DND-41 (cell line): ENCODE results near the gene MANBA.

Source experiments
- ATAC-seq: fragments of 200-7000 bp; cut with Tn5 transposase; 3 replicates; pipeline ENCODE4 v1.9.1; 2021; ENCODE audit warnings: low read depth; ENCODE audit not compliant: insufficient read depth
- DNase-seq: peaks from one replicate; pipeline ENCODE4 v3.0.0-alpha.2; 2020
- H2AFZ ChIP-seq: 2 replicates; pipeline ENCODE4 v1.6.0; 2012; ENCODE audit warnings: low read depth, low read length
- H3K27ac ChIP-seq: 2 replicates; pipeline ENCODE4 v1.5.1; 2012; ENCODE audit warnings: low read length, inconsistent platforms
- H3K27me3 ChIP-seq: fragments of 200-600 bp; sonication (generic); 2 replicates; pipeline ENCODE4 v1.6.0; 2012; ENCODE audit warnings: low read length, mild to moderate bottlenecking, inconsistent platforms; ENCODE audit not compliant: insufficient read depth, poor library complexity
- H3K36me3 ChIP-seq: 2 replicates; pipeline ENCODE4 v1.5.1; 2012; ENCODE audit warnings: low read length, inconsistent platforms; ENCODE audit not compliant: insufficient read depth
- H3K4me1 ChIP-seq: 2 replicates; pipeline ENCODE4 v1.5.1; 2012; ENCODE audit warnings: mild to moderate bottlenecking, low read length; ENCODE audit not compliant: insufficient read depth
- H3K4me2 ChIP-seq: 2 replicates; pipeline ENCODE4 v1.6.0; 2012; ENCODE audit warnings: mild to moderate bottlenecking, moderate library complexity, low read length, inconsistent platforms; ENCODE audit not compliant: insufficient read depth
- H3K4me3 ChIP-seq, 2 experiments: fragments of 200-600 bp in 1 of 2; shearing (Covaris generic) in 1 of 2; 2 replicates each; pipeline ENCODE4 v1.5.1; 2012 to 2016; ENCODE audit warnings: inconsistent platforms in 2 of 2, low read length in 2 of 2, mild to moderate bottlenecking in 2 of 2, low read depth in 1 of 2, moderate library complexity in 1 of 2
- H3K79me2 ChIP-seq: 2 replicates; pipeline ENCODE4 v1.6.0; 2012; ENCODE audit warnings: low read length, inconsistent platforms; ENCODE audit not compliant: insufficient read depth
- H3K9ac ChIP-seq: 2 replicates; pipeline ENCODE4 v1.6.0; 2012; ENCODE audit warnings: low read depth, mild to moderate bottlenecking, inconsistent platforms, low read length, moderate library complexity
- H3K9me3 ChIP-seq: 2 replicates; pipeline ENCODE4 v1.5.1; 2012; ENCODE audit warnings: low read length, moderate library complexity, mild to moderate bottlenecking, inconsistent platforms; ENCODE audit not compliant: insufficient read depth, severe bottlenecking
- H4K20me1 ChIP-seq: 2 replicates; pipeline ENCODE4 v1.6.0; 2012; ENCODE audit warnings: low read length; ENCODE audit not compliant: insufficient read depth
- CTCF ChIP-seq: IDR thresholded peaks from 2 replicates; pipeline ENCODE4 v1.5.1; 2012; ENCODE audit warnings: borderline replicate concordance, low read length, moderate library complexity, mild to moderate bottlenecking; ENCODE audit not compliant: poor library complexity, severe bottlenecking; ENCODE audit errors: extremely low read depth
- EZH2 ChIP-seq: IDR thresholded peaks from 3 replicates; pipeline ENCODE4 v1.6.1; 2012; ENCODE audit warnings: borderline replicate concordance, low read depth, mild to moderate bottlenecking, moderate library complexity, low read length, inconsistent platforms; ENCODE audit not compliant: severe bottlenecking

MANBA gene

GRCh38 chr4:102778720-102779119 is 18.0 kb upstream of the MANBA start:
- DNase-seq: no peak
- no peak overlapping the region for H2AFZ ChIP-seq
- no peak for TF ChIP-seq EZH2
- no peak for TF ChIP-seq CTCF

GRCh38 chr4:102775805-102776204 is 15.0 kb upstream of the MANBA start:
- Histone ChIP-seq H3K4me1 (no peaks in the 10 kb centered on the region), H3K9me3 (no peaks in the 10 kb centered on the region), H3K4me2 (no peak overlapping the region), H3K27me3 (no peaks in the 10 kb centered on the region), H3K4me3 (no peak overlapping the region), H3K79me2 (no peaks in the 10 kb centered on the region), H3K27ac (no peak overlapping the region), H3K36me3 (no peaks in the 10 kb centered on the region), H4K20me1 (no peaks in the 10 kb centered on the region), H2AFZ (no peak overlapping the region), H3K9ac (no peak overlapping the region)
- DNase-seq: no peak
- TF ChIP-seq EZH2 (no peak), CTCF (no peak)
- no peak for ATAC-seq

More at GRCh38 chr4:102778720-102779119, 18.0 kb upstream of the MANBA start:
- Histone ChIP-seq H4K20me1 (no peaks in the 10 kb centered on the region), H3K4me2 (no peak overlapping the region), H3K36me3 (no peaks in the 10 kb centered on the region), H3K27me3 (no peaks in the 10 kb centered on the region), H3K4me3 (no peak overlapping the region), H3K27ac (no peak overlapping the region), H3K79me2 (no peaks in the 10 kb centered on the region), H3K9me3 (no peaks in the 10 kb centered on the region), H3K4me1 (no peaks in the 10 kb centered on the region), H3K9ac (no peak overlapping the region)
- ATAC-seq: no peak

GRCh38 chr4:102774254-102774653 is 13.5 kb upstream of the MANBA start:
- no peak overlapping the region for H3K4me2 ChIP-seq

More at GRCh38 chr4:102774254-102774653, 13.5 kb upstream of the MANBA start:
- no peaks in the 10 kb centered on the region for H3K4me1 ChIP-seq
- H3K9ac ChIP-seq: no peak overlapping the region
- no peak for ATAC-seq
- H3K9me3 ChIP-seq: no peaks in the 10 kb centered on the region
- no peaks in the 10 kb centered on the region for H3K36me3 ChIP-seq
- H3K79me2 ChIP-seq: no peaks in the 10 kb centered on the region
- no peak overlapping the region for H3K4me3 ChIP-seq
- DNase-seq: no peak
- no peak overlapping the region for H2AFZ ChIP-seq
- H4K20me1 ChIP-seq: no peaks in the 10 kb centered on the region
- TF ChIP-seq EZH2: no peak
- no peak for TF ChIP-seq CTCF
- H3K27me3 ChIP-seq: no peaks in the 10 kb centered on the region
- no peak overlapping the region for H3K27ac ChIP-seq
